ENCODE measurements around the gene EFS. TPM values are rescaled to one million over a fixed set of nuclear protein-coding genes. Genes with fewer than 3 reads are reported as not detected.

EFS gene
- total RNA-seq, 4 donors from 2014 or later, result 7.0 to 12.9 (median 8.6) TPM

DNA sequence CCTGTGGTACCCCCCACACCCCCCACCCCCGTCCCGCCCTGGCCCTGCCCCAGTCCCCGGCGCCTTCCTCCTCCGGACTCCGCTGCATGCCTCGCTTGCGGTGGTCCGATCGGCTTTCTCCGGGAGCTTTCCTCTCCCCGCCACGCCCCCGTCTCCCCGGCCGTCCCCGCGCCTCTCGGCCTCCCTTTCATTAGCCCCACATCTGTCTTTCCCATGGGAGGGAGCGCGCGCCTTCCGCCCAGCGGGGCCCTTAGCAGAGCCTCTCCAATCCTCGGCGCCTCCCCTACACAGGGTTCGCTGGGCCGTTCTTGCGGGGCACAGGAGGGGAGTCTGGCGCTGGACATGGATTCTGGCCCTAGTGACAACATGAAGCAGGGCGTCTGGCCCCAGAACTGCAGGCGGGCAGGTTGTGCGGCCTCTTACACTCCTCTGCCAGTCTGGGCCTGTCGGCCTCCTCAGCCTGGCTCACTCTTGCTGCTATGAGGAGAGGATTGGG is 1.5 kb upstream of the EFS start:
- intact Hi-C loops (cut with DNase I), result no loop called here
- DNase-seq, result peak; percentile 65 to 67
- peak overlapping the region; percentile 33 to 88 (median 84) for H3K27ac ChIP-seq
- TF ChIP-seq, protein P1, sequence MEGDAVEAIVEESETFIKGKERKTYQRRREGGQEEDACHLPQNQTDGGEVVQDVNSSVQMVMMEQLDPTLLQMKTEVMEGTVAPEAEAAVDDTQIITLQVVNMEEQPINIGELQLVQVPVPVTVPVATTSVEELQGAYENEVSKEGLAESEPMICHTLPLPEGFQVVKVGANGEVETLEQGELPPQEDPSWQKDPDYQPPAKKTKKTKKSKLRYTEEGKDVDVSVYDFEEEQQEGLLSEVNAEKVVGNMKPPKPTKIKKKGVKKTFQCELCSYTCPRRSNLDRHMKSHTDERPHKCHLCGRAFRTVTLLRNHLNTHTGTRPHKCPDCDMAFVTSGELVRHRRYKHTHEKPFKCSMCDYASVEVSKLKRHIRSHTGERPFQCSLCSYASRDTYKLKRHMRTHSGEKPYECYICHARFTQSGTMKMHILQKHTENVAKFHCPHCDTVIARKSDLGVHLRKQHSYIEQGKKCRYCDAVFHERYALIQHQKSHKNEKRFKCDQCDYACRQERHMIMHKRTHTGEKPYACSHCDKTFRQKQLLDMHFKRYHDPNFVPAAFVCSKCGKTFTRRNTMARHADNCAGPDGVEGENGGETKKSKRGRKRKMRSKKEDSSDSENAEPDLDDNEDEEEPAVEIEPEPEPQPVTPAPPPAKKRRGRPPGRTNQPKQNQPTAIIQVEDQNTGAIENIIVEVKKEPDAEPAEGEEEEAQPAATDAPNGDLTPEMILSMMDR (IDR thresholded peaks at IDR 0.05), result no peak
- TF ChIP-seq POLR2A (IDR thresholded peaks at IDR 0.05), result no peak
- peaks cover 3 to 13% of the 10 kb centered on the region in 2 donors for H3K4me1 ChIP-seq
- peak overlapping the region; percentile 23 to 63 (median 63) for H3K4me3 ChIP-seq (replicated peaks in 1 of 3)
- no peaks in the 10 kb centered on the region for H3K9me3 ChIP-seq
- 15 to 19% methylated on average over 5 to 24 of the region's 34 CpGs for WGBS, 2 donors
- H3K36me3 ChIP-seq, result no peaks in the 10 kb centered on the region
- no peaks in the 10 kb centered on the region for H3K27me3 ChIP-seq

DNA sequence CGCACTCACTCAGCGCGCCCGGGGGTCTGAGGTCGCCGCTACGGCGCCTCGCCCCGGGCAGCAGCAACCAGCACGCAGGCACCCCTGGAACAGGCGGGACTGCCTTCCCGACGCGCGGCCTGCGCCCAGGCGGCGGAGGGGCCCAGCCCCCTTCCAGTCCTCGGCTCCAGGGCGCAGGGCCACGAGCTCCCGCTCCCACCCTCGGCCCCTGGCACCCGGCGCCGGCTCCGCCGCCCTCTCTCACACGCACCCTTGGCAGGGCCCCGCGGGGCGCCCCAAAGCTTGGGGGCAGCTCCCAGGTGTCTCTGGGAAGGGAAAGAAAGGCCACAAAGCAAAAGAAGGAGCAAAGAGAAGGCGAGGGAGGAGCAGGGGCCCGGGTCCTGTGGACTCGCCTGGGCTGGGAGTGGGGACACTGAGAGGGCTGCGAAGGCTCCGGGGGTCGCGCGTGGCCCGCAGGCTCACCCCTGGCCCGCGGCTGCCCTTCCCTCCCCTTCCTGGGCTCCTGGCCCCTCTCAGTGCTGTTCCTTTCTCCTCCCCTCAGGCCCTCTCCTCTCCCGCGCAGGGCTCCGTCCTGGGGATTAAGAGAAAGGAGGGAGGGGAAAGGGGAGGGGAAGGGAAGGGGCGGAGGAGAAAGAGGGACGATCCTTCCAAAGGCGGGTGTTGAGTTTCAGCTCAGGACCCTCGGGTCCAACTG is 907 bp upstream of the EFS start:
- H3K36me3 ChIP-seq, result no peaks in the 10 kb centered on the region
- H3K9me3 ChIP-seq, result no peaks in the 10 kb centered on the region
- peak overlapping the region; percentile 23 to 63 (median 63) for H3K4me3 ChIP-seq (replicated peaks in 1 of 3)
- peak overlapping the region; percentile 84 to 88 (median 84) for H3K27ac ChIP-seq
- intact Hi-C loops (cut with DNase I), result no loop called here
- TF ChIP-seq, protein P1 (IDR thresholded peaks at IDR 0.05), result no peak
- TF ChIP-seq POLR2A (IDR thresholded peaks at IDR 0.05), result peak in 1 of 2 donors; percentile 82
- H3K4me1 ChIP-seq, result peaks cover 3 to 13% of the 10 kb centered on the region in 2 donors
- 2 to 3% methylated on average over 16 to 17 of the region's 51 CpGs for WGBS, 2 donors
- no peaks in the 10 kb centered on the region for H3K27me3 ChIP-seq
- peak; percentile 63 to 66 for DNase-seq

DNA sequence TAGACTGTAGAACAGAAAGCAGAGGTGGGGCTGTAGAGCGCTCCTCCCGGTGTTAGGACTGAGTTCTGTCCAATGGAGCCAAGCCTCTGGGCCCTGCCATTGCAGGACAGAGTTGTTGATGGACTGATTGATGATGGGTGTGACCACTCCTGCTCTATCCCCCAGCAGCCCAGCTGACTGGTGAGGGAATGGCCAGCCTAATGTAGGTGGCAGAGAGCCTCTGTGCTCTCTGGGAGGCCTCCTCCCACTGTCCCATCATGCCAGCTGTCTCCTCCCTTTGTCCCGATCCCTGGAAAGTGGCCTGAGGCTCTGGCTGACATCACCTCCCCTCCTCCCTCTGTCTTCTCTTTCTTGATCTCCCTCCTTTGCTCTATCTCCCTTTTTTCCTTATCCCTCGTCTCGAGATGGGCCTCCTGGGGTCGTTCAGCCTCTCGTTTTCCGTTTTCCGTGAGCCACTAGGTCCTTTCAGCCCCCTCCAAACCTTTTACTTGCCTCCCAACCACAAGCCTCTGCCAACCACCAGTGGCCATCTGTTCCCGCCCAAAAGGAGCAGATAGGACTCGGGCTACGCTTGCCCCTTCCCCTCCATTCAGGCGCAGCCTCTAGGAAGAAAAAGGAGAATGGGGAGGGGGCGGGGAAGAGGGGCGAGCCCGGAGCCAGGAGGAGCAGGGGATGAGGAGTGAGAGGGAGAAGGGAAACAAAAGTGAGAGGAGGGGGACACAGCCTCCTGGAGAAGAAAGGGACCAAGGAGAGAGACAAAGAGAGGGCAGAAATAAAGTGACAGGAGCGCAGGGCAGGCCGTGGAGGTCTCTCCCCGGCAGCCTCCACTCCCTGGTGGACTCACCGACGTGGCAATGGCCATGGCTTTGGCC is 572 bp downstream of the EFS start:
- TF ChIP-seq POLR2A (IDR thresholded peaks at IDR 0.05), result no peak
- TF ChIP-seq, protein P1 (IDR thresholded peaks at IDR 0.05), result no peak
- Histone ChIP-seq H3K4me1 (peaks cover 3 to 13% of the 10 kb centered on the region in 2 donors), H3K27ac (peak overlapping the region; percentile 68 to 88 (median 84)), H3K36me3 (no peaks in the 10 kb centered on the region), H3K27me3 (no peaks in the 10 kb centered on the region), H3K9me3 (no peaks in the 10 kb centered on the region), H3K4me3 (replicated peaks in 1 of 3) (peak overlapping the region in 2 of 3 donors; percentile 14 to 63)
- DNase-seq, result peak in 1 of 2 donors; percentile 20
- intact Hi-C loops (cut with DNase I), result no loop called here
- 19 to 20% methylated on average over 21 of the region's 21 CpGs for WGBS, 2 donors

DNA sequence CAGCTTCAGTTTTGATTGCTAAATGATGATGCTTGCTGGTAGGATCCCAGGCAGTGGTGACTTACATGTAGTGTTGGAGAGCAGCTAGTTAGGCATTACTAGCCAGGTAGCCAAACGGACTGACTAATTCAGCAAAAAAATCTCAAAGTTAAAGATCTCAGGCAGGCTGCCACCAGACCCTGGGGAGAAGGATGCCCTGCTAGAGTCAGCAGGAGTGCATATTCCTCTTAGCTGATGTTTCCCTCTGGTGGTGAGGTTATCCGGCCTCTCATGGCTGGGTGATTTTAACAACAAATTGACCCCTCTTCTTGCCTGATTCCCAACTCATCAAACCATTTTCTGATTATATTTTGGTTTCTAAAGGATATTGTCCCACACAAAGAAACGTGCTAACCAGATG is 2.8 kb downstream of the EFS start:
- intact Hi-C loops (cut with DNase I), result no loop called here

More for the DNA sequence above, 2.8 kb downstream of the EFS start:
- Histone ChIP-seq H3K4me1 (peaks cover 3 to 13% of the 10 kb centered on the region in 2 donors), H3K9me3 (no peaks in the 10 kb centered on the region), H3K27ac (no peak overlapping the region), H3K4me3 (replicated peaks in 1 of 3) (no peak overlapping the region), H3K36me3 (no peaks in the 10 kb centered on the region), H3K27me3 (no peaks in the 10 kb centered on the region)
- no peak for DNase-seq
- TF ChIP-seq, protein P1 (IDR thresholded peaks at IDR 0.05), result no peak
- WGBS, 2 donors, result 72 to 74% methylated on average over 3 of the region's 3 CpGs

Measured in thyroid gland (tissue), 4 donors.